OCI-M2 (cell line): ENCODE results near the gene TEX44.

Experiments
- DNase-seq: peaks from one replicate; lab custom pipeline; 2025; ENCODE audit not compliant: unreplicated experiment; lab: John Stamatoyannopoulos, UW

Gene TEX44

GRCh38 chr2:231633241-231633976 lies 40.7 kb downstream of the TEX44 start:
- no peak for DNase-seq

- DNase-seq = no peak
Measured at GRCh38 chr2:231634412-231634811, 41.7 kb downstream of the TEX44 start.

GRCh38 chr2:231634951-231635875 lies 42.5 kb downstream of the TEX44 start:
- no peak for DNase-seq

- no peak for DNase-seq
Measured at GRCh38 chr2:231640241-231640640, 47.6 kb downstream of the TEX44 start.

GRCh38 chr2:231640641-231641111 lies 48.0 kb downstream of the TEX44 start:
- DNase-seq = no peak

- no peak for DNase-seq
Measured at GRCh38 chr2:231642631-231643494, 50.2 kb downstream of the TEX44 start.

GRCh38 chr2:231643495-231643888 lies 50.8 kb downstream of the TEX44 start:
- no peak for DNase-seq
